ENCODE measurements around the gene FAM168A.

GRCh38 chr11:73622926-73623593 is 25.1 kb upstream of the FAM168A start:
- TF ChIP-seq, protein P1, sequence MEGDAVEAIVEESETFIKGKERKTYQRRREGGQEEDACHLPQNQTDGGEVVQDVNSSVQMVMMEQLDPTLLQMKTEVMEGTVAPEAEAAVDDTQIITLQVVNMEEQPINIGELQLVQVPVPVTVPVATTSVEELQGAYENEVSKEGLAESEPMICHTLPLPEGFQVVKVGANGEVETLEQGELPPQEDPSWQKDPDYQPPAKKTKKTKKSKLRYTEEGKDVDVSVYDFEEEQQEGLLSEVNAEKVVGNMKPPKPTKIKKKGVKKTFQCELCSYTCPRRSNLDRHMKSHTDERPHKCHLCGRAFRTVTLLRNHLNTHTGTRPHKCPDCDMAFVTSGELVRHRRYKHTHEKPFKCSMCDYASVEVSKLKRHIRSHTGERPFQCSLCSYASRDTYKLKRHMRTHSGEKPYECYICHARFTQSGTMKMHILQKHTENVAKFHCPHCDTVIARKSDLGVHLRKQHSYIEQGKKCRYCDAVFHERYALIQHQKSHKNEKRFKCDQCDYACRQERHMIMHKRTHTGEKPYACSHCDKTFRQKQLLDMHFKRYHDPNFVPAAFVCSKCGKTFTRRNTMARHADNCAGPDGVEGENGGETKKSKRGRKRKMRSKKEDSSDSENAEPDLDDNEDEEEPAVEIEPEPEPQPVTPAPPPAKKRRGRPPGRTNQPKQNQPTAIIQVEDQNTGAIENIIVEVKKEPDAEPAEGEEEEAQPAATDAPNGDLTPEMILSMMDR (conservative IDR thresholded peaks at IDR 0.05; ENCODE audit: low read length), result no peak
- TF ChIP-seq EZH2phosphoT487 (IDR thresholded peaks at IDR 0.05; ENCODE audit: borderline replicate concordance, low read depth, low read length), result no peak
